Skeletal muscle satellite cell (primary cell): Measurements from ENCODE around the gene PRAF2.

Experiments used
- H3K27me3 ChIP-seq: 2 replicates; pipeline ENCODE4 v1.7.0; 2013; ENCODE audit warnings: low read length; ENCODE audit not compliant: control insufficient read depth, insufficient read depth
- H3K36me3 ChIP-seq: 2 replicates; pipeline ENCODE4 v1.7.0; 2013; ENCODE audit warnings: mild to moderate bottlenecking, control low read depth, low read length; ENCODE audit not compliant: insufficient read depth
- H3K4me1 ChIP-seq: 2 replicates; pipeline ENCODE4 v1.7.0; 2013; ENCODE audit warnings: low read length; ENCODE audit not compliant: control insufficient read depth, insufficient read depth
- H3K4me2 ChIP-seq: 2 replicates; pipeline ENCODE4 v1.7.0; 2013; ENCODE audit warnings: mild to moderate bottlenecking, low read length
- H3K4me3 ChIP-seq: 2 replicates; pipeline ENCODE4 v1.7.0; 2013; ENCODE audit warnings: low read length
- H3K9ac ChIP-seq: 2 replicates; pipeline ENCODE4 v1.7.0; 2013; ENCODE audit warnings: mild to moderate bottlenecking, low read depth, low read length, moderate library complexity
- H3K9me3 ChIP-seq: replicated peaks from 2 replicates; pipeline ENCODE4 v1.7.0; 2013; ENCODE audit warnings: mild to moderate bottlenecking, control low read depth, low read length

The PRAF2 gene

GRCh38 chrX:49102190-49102589, 28.4 kb upstream of the PRAF2 start:
- Histone ChIP-seq H3K4me3 (no peak overlapping the region), H3K4me1 (peaks cover 3% of the 10 kb centered on the region), H3K36me3 (no peaks in the 10 kb centered on the region), H3K27me3 (no peaks in the 10 kb centered on the region), H3K4me2 (no peak overlapping the region), H3K9me3 (no peaks in the 10 kb centered on the region), H3K9ac (no peak overlapping the region)

DNA sequence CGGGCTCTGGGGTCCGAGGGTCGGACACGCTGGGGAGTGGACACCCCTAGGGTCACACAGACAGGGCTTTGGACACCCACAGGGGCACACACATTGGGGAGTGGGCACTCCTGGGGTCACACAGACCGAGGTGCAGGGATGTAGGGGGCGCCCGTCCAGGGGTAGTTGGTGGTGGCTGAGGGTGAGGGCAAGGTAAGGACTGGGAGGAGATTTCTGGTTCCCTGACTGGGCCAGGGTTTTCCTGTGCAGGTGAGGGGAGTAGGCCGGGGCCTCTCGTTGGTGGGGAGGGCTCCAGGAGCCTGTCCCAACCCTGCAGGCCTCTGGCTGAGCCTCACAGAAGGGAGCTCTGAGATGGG, 27.8 kb upstream of the PRAF2 start:
- H3K4me1 ChIP-seq = peaks cover 3% of the 10 kb centered on the region
- H3K36me3 ChIP-seq = no peaks in the 10 kb centered on the region
- peak overlapping the region; percentile 65 for H3K9ac ChIP-seq
- peak overlapping the region; percentile 83 for H3K4me2 ChIP-seq
- H3K27me3 ChIP-seq = no peaks in the 10 kb centered on the region
- no peaks in the 10 kb centered on the region for H3K9me3 ChIP-seq
- H3K4me3 ChIP-seq = peak overlapping the region; percentile 73

DNA sequence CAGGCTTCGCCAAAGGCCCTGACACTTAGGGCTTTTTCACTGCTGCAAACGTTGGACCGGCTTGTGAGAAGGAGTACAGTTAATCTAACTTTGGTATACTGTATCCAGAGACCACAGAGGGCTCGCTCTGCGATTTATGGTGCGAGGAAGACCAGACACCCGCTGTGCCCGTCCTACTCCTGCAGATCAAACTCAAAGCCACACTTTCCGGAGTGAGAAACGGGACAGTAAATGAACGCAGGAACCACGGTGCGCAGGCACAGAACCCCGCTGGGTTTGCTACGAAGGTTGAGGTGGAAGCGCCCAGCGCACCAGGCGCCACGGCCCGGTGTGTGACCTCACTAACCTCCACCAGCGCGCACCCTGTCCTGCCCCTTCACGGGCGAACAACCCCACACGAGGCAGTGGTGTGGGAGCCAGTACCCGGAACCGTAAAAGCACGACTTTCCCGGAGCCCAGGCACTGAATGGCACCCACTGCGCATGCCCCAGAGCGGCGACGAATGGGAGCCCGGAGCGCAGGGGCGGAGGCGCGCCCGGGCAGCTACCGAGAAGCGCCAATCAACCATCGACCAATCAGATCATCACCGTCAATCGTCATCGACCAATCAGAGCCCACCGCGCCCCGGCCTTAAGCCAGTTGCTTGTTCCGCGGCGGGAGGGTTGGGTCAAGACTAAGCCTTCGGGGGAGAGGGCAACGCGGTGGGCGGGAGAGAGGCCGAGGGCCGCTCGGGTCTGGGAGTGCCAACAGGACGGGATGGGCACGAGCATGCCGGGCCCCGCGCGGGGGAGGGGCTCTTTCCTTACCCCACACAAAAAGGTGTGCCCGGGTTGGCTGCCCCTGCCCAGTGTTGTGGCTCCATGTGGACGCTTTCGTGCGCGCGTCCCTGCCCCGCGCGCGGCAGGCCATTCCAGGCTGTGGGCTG, 27.2 kb upstream of the PRAF2 start:
- Histone ChIP-seq H3K4me1 (peaks cover 3% of the 10 kb centered on the region), H3K4me2 (peak overlapping the region; percentile 98), H3K27me3 (no peaks in the 10 kb centered on the region), H3K36me3 (no peaks in the 10 kb centered on the region), H3K9me3 (no peaks in the 10 kb centered on the region), H3K4me3 (peak overlapping the region; percentile 81), H3K9ac (peak overlapping the region; percentile 70)

GRCh38 chrX:49096419-49096818, 22.6 kb upstream of the PRAF2 start:
- Histone ChIP-seq H3K27me3 (no peaks in the 10 kb centered on the region), H3K4me1 (peaks cover under 1% of the 10 kb centered on the region), H3K9ac (no peak overlapping the region), H3K9me3 (no peaks in the 10 kb centered on the region), H3K4me3 (no peak overlapping the region), H3K4me2 (no peak overlapping the region), H3K36me3 (no peaks in the 10 kb centered on the region)

- H3K27me3 ChIP-seq = no peaks in the 10 kb centered on the region
- no peak overlapping the region for H3K4me2 ChIP-seq
- H3K4me1 ChIP-seq = no peaks in the 10 kb centered on the region
- no peak overlapping the region for H3K9ac ChIP-seq
- H3K9me3 ChIP-seq = no peaks in the 10 kb centered on the region
- H3K36me3 ChIP-seq = no peaks in the 10 kb centered on the region
- H3K4me3 ChIP-seq = no peak overlapping the region
These were observed 15.8 kb upstream of the PRAF2 start for GRCh38 chrX:49089553-49089952.

- Histone ChIP-seq H3K36me3 (no peaks in the 10 kb centered on the region), H3K4me1 (peaks cover 7% of the 10 kb centered on the region), H3K4me3 (no peak overlapping the region), H3K9ac (no peak overlapping the region), H3K27me3 (no peaks in the 10 kb centered on the region), H3K4me2 (no peak overlapping the region), H3K9me3 (no peaks in the 10 kb centered on the region)
These were observed 8.6 kb upstream of the PRAF2 start for GRCh38 chrX:49082271-49082871.

GRCh38 chrX:49079489-49080428, 6.0 kb upstream of the PRAF2 start, which contains the start of gene WDR45:
Gene WDR45 (minus strand): TSS chrX:49079887. CDS start chrX:49078095, 1,792 bp downstream.
- H3K36me3 ChIP-seq = peaks cover 5% of the 10 kb centered on the region
- H3K4me1 ChIP-seq = peaks cover 7% of the 10 kb centered on the region
- H3K9ac ChIP-seq = peak within 1 kb of the TSS; percentile 95
- H3K4me3 ChIP-seq = peak within 1 kb of the TSS; percentile 89
- H3K9me3 ChIP-seq = no peaks in the 10 kb centered on the region
- H3K4me2 ChIP-seq = peak within 1 kb of the TSS; percentile 78
- no peaks in the 10 kb centered on the region for H3K27me3 ChIP-seq

GRCh38 chrX:49077941-49078340, 4.1 kb upstream of the PRAF2 start:
- no peaks in the 10 kb centered on the region for H3K9me3 ChIP-seq
- H3K4me3 ChIP-seq = no peak overlapping the region

GRCh38 chrX:49075347-49075746, 1.5 kb upstream of the PRAF2 start:
- Histone ChIP-seq H3K4me1 (peaks cover 12% of the 10 kb centered on the region), H3K4me3 (no peak overlapping the region), H3K9ac (no peak overlapping the region), H3K9me3 (no peaks in the 10 kb centered on the region), H3K27me3 (no peaks in the 10 kb centered on the region), H3K4me2 (no peak overlapping the region), H3K36me3 (peaks cover 16% of the 10 kb centered on the region)

More at GRCh38 chrX:49077941-49078340, 4.1 kb upstream of the PRAF2 start:
- H3K4me2 ChIP-seq = no peak overlapping the region
- peaks cover 7% of the 10 kb centered on the region for H3K4me1 ChIP-seq
- H3K9ac ChIP-seq = no peak overlapping the region
- H3K27me3 ChIP-seq = no peaks in the 10 kb centered on the region
- H3K36me3 ChIP-seq = peaks cover 7% of the 10 kb centered on the region

DNA sequence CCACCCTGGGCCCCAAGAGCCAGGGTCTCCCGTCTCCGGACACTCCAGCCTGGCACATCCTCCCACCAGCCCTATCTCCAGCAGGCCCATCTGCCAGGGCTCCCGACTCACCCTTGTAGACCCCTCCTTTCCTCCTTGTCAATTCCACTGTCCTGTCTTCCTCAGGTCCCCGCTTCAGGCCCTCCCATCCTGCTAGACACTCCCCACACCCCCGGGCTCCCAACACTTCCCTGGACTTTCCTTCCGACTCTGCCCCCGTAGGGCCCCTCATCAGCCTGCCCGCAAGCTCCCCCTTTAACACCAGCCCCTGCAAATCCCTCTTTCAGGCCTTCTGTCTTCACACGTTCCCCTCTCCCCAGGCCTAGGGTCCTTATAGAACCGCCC, 1.1 kb downstream of the PRAF2 start:
- no peaks in the 10 kb centered on the region for H3K9me3 ChIP-seq
- H3K27me3 ChIP-seq = no peaks in the 10 kb centered on the region
- peaks cover 16% of the 10 kb centered on the region for H3K36me3 ChIP-seq
- peak overlapping the region; percentile 91 for H3K4me2 ChIP-seq
- peak overlapping the region; percentile 74 for H3K9ac ChIP-seq
- H3K4me3 ChIP-seq = peak overlapping the region; percentile 80
- H3K4me1 ChIP-seq = peaks cover 5% of the 10 kb centered on the region
